ENCODE measurements around the gene TTYH2.

TTYH2 gene

GRCh38 chr17:74237321-74237720 is 23.9 kb downstream of the TTYH2 start:
- Histone ChIP-seq H3K4me1 (ENCODE audit: insufficient read depth, low read length, severe bottlenecking) (no peaks in the 10 kb centered on the region), H3K27me3 (ENCODE audit: insufficient read depth, low read length) (no peaks in the 10 kb centered on the region; the same call in 1 of the 2 replicates)

GRCh38 chr17:74239172-74239571 is 25.8 kb downstream of the TTYH2 start:
- Histone ChIP-seq H3K9me2 (ENCODE audit: low read depth, low read length) (no peaks in the 10 kb centered on the region), H3K4me1 (ENCODE audit: insufficient read depth, low read length, severe bottlenecking) (no peaks in the 10 kb centered on the region), H3K4me2 (ENCODE audit: low read length) (no peak overlapping the region), H3K36me3 (ENCODE audit: insufficient read depth, low read length) (no peaks in the 10 kb centered on the region), H2AFZ (ENCODE audit: low read length) (no peak overlapping the region), H3K9ac (ENCODE audit: low read length) (no peak overlapping the region), H4K20me1 (ENCODE audit: insufficient read depth, low read length) (no peaks in the 10 kb centered on the region), H3K27me3 (ENCODE audit: insufficient read depth, low read length) (peaks cover 4% of the 10 kb centered on the region; the same call in 1 of the 2 replicates), H3K4me3 (ENCODE audit: low read depth, low read length, poor library complexity, severe bottlenecking) (no peak overlapping the region), H3K79me2 (ENCODE audit: insufficient read depth, low read length) (no peaks in the 10 kb centered on the region), H3K9me3 (ENCODE audit: low read length) (no peaks in the 10 kb centered on the region), H3K27ac (ENCODE audit: low read depth, low read length, poor library complexity, severe bottlenecking) (no peak overlapping the region), H3F3A (ENCODE audit: insufficient read depth, low read length) (no peaks in the 10 kb centered on the region)
- no peak for TF ChIP-seq EZH2 (IDR thresholded peaks at IDR 0.05; ENCODE audit: borderline replicate concordance, low read length)

More at GRCh38 chr17:74237321-74237720, 23.9 kb downstream of the TTYH2 start:
- Histone ChIP-seq H3K27ac (ENCODE audit: low read depth, low read length, poor library complexity, severe bottlenecking) (no peak overlapping the region), H3K9ac (ENCODE audit: low read length) (no peak overlapping the region), H3K9me2 (ENCODE audit: low read depth, low read length) (no peaks in the 10 kb centered on the region), H3K36me3 (ENCODE audit: insufficient read depth, low read length) (no peaks in the 10 kb centered on the region), H2AFZ (ENCODE audit: low read length) (no peak overlapping the region), H3K9me3 (ENCODE audit: low read length) (no peaks in the 10 kb centered on the region), H3K4me2 (ENCODE audit: low read length) (no peak overlapping the region), H3K79me2 (ENCODE audit: insufficient read depth, low read length) (no peaks in the 10 kb centered on the region), H3K4me3 (ENCODE audit: low read depth, low read length, poor library complexity, severe bottlenecking) (no peak overlapping the region), H4K20me1 (ENCODE audit: insufficient read depth, low read length) (no peaks in the 10 kb centered on the region), H3F3A (ENCODE audit: insufficient read depth, low read length) (no peaks in the 10 kb centered on the region)
- TF ChIP-seq CTCF (IDR thresholded peaks at IDR 0.05; ENCODE audit: low read length) (no peak), EZH2 (IDR thresholded peaks at IDR 0.05; ENCODE audit: borderline replicate concordance, low read length) (no peak)

- Histone ChIP-seq H3K36me3 (ENCODE audit: insufficient read depth, low read length) (no peaks in the 10 kb centered on the region), H3K9ac (ENCODE audit: low read length) (no peak overlapping the region), H3K4me1 (ENCODE audit: insufficient read depth, low read length, severe bottlenecking) (no peaks in the 10 kb centered on the region), H3K4me2 (ENCODE audit: low read length) (no peak overlapping the region), H3K9me2 (ENCODE audit: low read depth, low read length) (no peaks in the 10 kb centered on the region), H3K27me3 (ENCODE audit: insufficient read depth, low read length) (peaks cover 4% of the 10 kb centered on the region; the same call in 1 of the 2 replicates), H3F3A (ENCODE audit: insufficient read depth, low read length) (no peaks in the 10 kb centered on the region), H3K4me3 (ENCODE audit: low read depth, low read length, poor library complexity, severe bottlenecking) (no peak overlapping the region), H3K9me3 (ENCODE audit: low read length) (no peaks in the 10 kb centered on the region), H3K79me2 (ENCODE audit: insufficient read depth, low read length) (no peaks in the 10 kb centered on the region), H3K27ac (ENCODE audit: low read depth, low read length, poor library complexity, severe bottlenecking) (no peak overlapping the region), H4K20me1 (ENCODE audit: insufficient read depth, low read length) (no peaks in the 10 kb centered on the region), H2AFZ (ENCODE audit: low read length) (no peak overlapping the region)
- no peak for TF ChIP-seq CTCF (IDR thresholded peaks at IDR 0.05; ENCODE audit: low read length)
- TF ChIP-seq EZH2 (IDR thresholded peaks at IDR 0.05; ENCODE audit: borderline replicate concordance, low read length) = no peak
Measured at GRCh38 chr17:74240618-74241205, 27.3 kb downstream of the TTYH2 start.

GRCh38 chr17:74241431-74241830 is 28.1 kb downstream of the TTYH2 start:
- no peaks in the 10 kb centered on the region for H3K79me2 ChIP-seq (ENCODE audit: insufficient read depth, low read length)
- no peaks in the 10 kb centered on the region for H3K9me2 ChIP-seq (ENCODE audit: low read depth, low read length)
- H2AFZ ChIP-seq (ENCODE audit: low read length) = no peak overlapping the region
- no peak overlapping the region for H3K4me3 ChIP-seq (ENCODE audit: low read depth, low read length, poor library complexity, severe bottlenecking)
- no peaks in the 10 kb centered on the region for H3F3A ChIP-seq (ENCODE audit: insufficient read depth, low read length)
- H3K36me3 ChIP-seq (ENCODE audit: insufficient read depth, low read length) = no peaks in the 10 kb centered on the region
- H4K20me1 ChIP-seq (ENCODE audit: insufficient read depth, low read length) = no peaks in the 10 kb centered on the region
- no peak for TF ChIP-seq CTCF (IDR thresholded peaks at IDR 0.05; ENCODE audit: low read length)
- TF ChIP-seq EZH2 (IDR thresholded peaks at IDR 0.05; ENCODE audit: borderline replicate concordance, low read length) = no peak
- H3K9ac ChIP-seq (ENCODE audit: low read length) = no peak overlapping the region
- H3K4me2 ChIP-seq (ENCODE audit: low read length) = no peak overlapping the region
- H3K4me1 ChIP-seq (ENCODE audit: insufficient read depth, low read length, severe bottlenecking) = no peaks in the 10 kb centered on the region
- H3K27ac ChIP-seq (ENCODE audit: low read depth, low read length, poor library complexity, severe bottlenecking) = no peak overlapping the region
- H3K27me3 ChIP-seq (ENCODE audit: insufficient read depth, low read length) = peaks cover 4% of the 10 kb centered on the region; the same call in 1 of the 2 replicates
- no peaks in the 10 kb centered on the region for H3K9me3 ChIP-seq (ENCODE audit: low read length)

Measured in OCI-LY1 (cell line).